ENCODE results near the gene ACAP3.
A peak's percentile ranks its signal among the peaks of the same experiment; 100 is the strongest.

The ACAP3 gene

GRCh38 chr1:1313500-1314236 is 5.9 kb upstream of the ACAP3 start:
- no peak for DNase-seq

DNA sequence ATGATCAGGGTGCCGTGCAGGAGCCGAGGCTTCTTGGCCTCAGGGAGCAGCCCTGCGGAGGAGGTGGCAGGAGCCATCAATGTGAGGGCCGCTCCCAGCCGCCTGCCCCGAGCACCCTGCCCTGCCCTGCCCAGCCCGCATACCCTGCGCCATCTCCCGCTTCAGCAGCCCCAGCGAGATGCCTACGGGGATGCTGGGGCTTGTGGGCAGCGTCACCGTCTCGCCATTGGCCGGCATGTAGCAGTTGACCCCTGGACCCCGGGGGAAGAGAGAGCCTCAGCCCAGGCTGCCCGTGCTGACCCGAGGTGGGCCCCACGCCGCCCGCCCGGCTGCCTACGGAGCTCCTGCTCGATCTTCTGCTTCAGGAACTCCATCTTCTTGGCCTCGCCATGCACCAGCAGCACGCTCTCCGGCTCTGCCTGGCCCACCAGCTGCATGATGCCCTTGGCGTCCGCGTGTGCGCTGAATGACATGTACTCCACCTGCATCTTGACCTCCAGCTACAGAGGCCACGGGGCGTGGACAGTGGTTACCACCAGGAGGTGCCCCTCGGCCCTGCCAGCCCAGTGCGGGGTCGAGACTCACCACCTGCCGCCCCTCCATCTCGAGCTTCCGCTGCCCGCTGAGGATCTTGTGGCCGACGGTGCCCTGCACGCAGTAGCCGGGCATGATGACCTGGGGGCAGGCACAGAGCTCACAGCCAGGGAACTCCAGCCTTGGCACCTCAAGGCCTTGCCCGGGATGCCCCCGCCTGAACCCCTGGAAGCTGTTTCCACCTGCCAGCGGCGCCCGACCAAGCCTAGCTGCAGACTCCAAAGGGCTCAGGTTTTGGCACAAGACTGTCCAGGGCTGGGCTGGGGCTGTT is 5.0 kb upstream of the ACAP3 start:
- no peak for DNase-seq

GRCh38 chr1:1311107-1312104 is 3.7 kb upstream of the ACAP3 start:
- no peak for DNase-seq

DNA sequence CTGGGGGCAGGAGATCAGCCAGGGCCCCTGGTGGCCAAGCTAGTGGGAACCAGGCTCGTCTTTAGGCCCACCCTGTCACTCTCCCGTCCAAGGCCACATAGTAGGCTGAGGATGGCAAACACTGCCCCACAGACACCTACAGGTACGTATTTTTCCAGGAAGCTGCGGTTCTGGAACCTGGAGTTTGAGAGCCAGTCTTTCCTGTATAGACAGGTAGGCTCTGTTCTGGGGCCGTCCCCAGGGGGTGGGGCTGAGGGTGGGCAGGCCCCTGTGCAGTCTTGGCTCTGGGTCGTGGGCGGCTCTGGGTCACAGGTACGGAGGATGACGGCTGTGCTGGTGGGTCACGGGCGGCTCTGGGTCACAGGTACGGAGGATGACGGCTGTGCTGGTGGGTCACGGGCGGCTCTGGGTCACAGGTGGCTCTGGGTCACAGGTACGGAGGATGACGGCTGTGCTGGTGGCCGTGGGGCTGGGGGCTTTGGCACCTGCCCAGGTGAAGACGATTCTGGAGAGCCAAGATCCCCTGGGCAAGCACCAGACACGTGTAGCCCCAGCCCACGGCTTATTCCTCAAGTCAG is 2.8 kb upstream of the ACAP3 start:
- DNase-seq: no peak

DNA sequence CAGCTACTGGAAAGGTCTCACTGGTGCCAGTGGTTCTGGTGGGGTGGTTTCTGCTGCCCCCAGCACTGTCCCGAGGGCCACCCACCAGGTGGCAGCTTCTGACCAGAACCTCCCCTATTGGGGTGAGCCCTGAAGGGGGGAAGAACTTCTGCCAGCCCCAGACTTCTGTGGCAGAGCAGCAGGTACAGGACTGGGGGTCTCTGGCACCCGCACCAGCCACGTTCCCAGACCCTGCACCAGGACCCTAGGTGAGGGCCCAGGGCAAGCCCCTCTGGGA is 2.3 kb upstream of the ACAP3 start:
- DNase-seq: no peak

GRCh38 chr1:1309251-1310108 is 1.8 kb upstream of the ACAP3 start:
- peak; percentile 29 for DNase-seq

GRCh38 chr1:1308756-1309250 is 1.1 kb upstream of the ACAP3 start:
- DNase-seq: no peak

- DNase-seq: no peak
These were observed 338 bp downstream of the ACAP3 start for GRCh38 chr1:1307261-1307922.

DNA sequence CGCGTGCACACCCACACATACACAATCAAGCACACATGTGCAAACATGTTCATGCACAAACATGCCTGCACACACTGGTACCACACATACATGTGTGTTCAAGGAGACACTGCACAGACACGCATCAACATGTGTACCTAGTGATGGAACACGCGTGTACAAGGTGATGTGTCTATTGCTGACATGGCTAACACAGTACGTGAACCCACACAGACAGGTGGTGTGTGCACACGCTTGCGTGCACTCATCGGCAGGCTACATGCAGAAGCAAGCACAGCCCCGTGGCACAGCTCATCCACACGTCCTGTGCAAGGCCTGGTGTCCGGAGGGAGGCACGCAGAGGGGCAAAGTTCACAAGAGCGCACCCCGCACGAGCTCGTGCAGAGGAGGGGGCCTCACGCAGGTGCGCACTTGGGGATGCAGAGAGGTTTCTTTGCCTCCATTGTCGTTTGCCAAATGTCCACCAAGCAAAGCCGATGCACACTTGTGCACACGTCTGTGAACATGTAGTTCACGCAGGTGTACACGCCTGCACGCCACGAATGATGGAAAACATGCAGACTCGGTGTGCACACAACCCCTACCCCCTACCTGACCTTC is 969 bp downstream of the ACAP3 start:
- no peak for DNase-seq

DNA sequence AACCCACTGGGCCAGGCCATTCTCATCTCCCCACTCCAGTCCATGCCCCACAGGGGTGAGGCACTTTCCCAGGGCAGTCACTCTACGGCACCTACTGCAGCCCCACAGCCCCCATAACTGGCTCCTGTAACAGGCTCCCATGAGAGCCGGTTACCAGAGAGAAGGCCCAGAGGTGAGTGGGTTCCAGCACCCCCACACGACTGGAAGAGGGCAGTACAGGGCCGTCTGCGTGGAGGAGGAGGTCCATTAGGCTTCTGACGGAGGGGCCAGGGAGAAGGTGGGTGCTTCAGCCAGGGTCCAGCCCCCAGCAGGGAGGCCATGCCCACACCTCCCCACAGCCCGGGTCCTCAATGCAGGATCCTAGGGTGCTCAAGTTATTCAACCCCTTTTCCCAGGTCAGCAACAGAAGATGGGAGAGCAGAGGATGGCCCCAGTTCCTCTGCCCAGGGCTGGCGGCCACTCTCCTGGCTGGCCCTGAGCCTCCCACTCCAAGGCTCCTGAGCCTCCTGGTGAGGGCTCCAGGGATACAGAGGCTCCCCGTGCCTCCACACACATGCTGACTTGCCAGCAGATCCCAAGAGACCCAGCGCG is 1.6 kb downstream of the ACAP3 start:
- peak; percentile 45 for DNase-seq

DNA sequence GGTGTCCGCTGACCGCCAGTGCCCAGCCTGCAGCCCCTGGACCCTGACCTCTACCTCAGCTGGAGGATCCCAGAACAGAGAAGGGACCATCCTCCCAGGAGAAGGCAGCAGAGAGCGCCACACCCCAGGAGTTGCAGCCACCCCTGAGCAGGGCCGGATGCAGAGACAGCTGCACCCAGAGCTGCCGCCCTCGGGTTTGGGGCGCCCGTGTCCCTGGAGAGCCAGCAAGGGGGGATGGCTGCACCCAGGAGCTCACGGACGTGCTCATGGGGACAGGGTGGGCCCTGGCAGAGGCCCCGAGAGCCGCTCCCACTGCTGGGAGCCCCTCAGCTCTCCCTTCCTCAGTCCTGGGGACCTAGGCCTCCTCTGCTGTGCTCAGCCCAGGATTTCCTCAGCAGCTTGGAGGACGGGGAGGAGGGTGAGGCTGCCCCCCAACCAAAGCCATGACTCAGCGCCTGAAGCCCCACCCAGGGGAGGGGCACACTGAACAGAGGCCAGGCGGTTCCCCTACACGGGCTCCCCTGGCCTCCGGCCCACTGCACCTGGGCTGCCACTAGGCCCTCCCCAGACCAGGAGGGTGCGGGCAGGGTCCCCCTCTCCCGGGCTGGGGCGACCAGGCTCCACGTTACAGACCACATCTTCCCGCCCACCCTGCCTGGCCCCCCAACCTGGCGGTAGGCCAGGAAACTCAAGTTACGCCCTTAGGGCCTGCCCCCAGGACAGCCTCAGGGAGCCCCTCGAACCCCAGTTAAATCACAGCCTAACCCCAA is 2.2 kb downstream of the ACAP3 start:
- peak; percentile 86 for DNase-seq

GRCh38 chr1:1304331-1305299 is 3.1 kb downstream of the ACAP3 start:
- peak; percentile 39 for DNase-seq

GRCh38 chr1:1303736-1304135 is 4.0 kb downstream of the ACAP3 start:
- DNase-seq: no peak

GRCh38 chr1:1302951-1303509 is 4.7 kb downstream of the ACAP3 start:
- no peak for DNase-seq

DNA sequence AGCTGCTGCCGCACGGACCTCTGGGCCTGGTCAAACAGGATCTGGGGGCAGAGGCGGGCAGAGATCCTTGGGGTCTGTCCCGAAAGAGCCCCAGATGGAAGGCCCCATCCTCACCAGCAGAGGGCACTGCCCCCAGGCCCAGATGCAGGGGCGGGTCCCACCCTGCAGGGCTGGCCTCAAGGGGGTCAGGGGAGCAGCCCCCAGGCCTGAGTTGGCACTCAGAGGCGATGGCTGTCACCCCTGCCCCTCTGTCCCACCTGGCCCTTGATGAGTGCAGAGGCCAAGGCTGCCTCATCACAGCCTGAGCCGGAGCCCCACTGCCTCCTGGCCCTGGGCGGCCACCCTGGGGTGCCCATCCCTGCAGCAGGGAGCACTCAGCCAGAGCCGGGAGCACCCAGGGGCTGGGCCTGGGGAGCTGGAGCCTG is 5.7 kb downstream of the ACAP3 start:
- DNase-seq: no peak

DNA sequence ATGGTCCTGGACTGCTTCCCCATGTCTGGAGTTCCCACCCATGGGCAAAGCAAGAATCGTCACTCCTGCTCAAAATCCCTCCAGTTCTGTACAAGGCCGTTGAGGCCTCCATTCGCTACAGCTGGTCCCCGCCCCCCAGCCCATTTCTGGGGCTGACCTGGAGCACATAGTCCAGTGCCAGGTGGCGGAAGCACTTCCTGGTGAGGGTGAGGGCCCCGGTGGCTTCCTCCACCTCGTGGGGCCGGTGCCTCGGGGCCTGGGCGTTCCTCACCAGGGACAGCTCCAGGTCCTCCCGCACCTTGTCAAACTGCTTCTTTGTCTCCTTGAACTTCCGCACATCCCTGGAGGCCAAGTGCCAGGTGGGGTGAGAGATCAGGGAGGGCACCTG is 7.4 kb downstream of the ACAP3 start:
- DNase-seq: no peak

GRCh38 chr1:1299686-1300351 is 7.9 kb downstream of the ACAP3 start:
- DNase-seq: peak; percentile 15

All from hematopoietic multipotent progenitor cell treated with erythropoietin and hydrocortisone succinate and interleukin-3 and kit ligand, for 8 days (in vitro differentiated cells).